GM19467 (cell line): ENCODE results near the gene DHFR2.
"Not testable (repeated sequence)": the region's sequence is repeated elsewhere in the genome, so short reads cannot be mapped to it uniquely, and the experiment has no call there.

ENCODE experiments used
- ATAC-seq: cut with Tn5 transposase; IDR thresholded peaks from one replicate; pipeline ENCODE4 v1.9.1; 2021; ENCODE audit warnings: mild to moderate bottlenecking, moderate library complexity; ENCODE audit not compliant: unreplicated experiment

The DHFR2 gene

DNA sequence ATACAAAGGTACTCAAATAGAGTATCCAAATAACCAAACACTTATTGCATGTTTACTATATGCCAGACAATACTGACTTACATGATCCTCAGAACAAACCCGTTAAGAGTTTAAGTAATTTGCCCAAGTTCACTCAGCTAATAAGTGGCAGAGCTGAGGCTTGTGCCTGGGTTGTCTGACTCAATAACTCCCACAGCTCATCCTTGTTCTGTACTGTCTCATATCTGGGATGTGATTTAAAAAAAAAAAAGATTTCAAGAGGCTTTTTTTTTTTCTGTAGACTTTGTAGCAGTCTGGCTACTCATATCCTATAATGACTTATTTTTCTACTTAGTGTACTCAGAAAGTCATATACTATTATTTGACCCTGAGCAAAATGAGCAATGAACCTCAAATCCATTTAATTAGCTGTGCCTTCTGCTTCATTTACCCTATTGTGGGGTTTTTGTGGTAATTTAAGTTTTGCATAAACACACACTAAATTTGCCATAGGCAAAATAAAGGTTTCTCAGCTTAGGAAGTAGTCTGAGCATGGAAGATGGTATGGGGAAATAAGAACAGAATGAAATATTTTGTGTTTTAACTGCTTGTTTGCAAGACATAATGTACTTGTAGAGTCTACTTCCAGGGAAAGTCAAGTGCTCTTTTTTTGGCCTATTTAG is 3.2 kb upstream of the DHFR2 start:
- ATAC-seq: no peak

DNA sequence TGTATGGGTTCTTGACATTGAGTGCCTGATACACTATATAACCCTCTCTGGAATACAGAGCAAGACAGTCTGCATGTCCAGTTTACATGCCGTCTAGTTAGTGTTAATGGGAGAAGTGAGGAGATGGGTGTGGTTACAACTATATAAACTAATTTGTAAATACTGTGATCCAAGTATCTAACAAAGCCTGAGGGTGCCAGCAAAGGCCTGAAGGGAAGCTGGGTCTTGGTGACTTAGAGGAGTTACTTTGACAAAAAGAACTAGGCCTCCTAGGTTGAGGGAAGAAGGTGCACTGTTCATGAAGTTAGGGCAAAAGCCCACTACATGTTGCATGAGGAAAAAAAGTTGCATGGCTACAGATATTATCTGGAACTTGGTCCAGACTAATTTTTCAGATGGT is 2.4 kb upstream of the DHFR2 start:
- ATAC-seq: no peak

DNA sequence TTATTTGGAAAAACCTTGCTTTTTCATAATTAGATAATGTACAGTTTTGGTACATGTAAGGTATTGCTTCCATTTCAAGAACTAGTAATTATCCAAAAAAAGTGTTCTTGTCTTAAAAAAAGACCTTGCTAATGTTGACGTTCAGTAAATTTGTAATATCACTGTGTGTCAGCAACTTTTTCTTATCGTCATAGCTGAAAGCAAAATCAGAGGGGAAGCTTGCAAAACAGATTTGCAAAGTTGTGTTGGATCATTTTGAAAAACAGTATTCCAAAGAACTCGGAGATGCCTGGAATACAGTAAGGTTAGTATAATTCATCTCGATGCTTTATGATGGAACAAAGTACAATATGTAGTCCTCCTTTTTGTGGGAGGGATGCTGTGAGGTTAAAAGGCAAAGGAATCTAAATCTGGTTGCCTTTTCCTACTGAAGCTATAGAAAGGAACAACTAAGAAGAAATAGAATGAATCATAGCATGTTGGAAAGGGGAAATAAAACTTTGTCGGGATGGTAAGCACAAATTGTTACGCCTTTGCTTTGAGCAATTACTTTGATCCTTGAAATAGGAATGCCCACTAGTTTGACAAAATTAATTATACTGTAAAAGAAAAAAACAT is 1.6 kb upstream of the DHFR2 start:
- no peak for ATAC-seq

DNA sequence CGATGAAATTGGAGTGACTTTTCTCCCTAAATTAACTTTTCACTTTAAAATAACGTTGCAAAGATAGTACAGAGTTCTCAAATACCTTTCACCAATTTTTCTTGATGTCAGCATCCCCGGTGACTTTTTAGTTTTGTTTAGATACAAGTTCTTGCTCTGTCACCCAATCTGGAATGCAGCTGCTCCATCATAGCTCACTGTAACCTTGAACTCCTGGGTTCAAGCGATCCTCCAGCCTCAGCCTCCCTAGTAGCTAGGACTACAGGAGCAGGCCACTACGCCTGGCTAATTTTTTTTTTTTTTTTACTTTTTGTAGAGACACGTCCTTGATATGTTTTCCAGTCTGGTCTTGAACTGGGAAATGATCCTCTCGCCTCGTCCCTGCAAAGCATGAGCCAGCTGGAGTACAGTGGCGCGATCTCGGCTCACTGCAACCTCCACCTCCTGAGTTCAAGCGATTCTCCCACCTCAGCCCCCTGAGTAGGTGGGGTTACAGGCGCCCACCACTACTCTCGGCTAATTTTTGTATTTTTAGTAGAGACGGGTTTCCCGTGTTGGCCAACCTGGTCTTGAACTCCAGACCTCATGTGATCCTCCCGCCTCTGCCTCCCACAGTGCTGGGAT is 892 bp upstream of the DHFR2 start:
- ATAC-seq: no peak

DNA sequence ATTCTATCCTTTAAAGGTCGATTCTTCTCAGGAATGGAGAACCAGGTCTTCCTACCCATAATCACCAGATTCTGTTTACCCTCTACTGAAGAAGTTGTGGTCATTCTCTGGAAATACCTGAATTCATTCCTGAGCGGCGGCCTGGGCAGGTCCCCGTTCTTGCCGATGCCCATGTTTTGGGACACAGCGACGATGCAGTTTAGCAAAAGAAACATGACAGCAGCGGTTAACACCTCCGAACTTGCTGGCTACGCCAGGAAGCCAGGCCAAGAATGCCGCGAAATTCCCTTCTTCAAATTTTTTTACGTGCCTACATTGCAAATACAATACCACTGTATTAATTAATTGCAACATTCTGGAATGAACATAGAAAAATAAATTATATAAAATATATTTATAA is 1.4 kb downstream of the DHFR2 start:
- no peak for ATAC-seq

DNA sequence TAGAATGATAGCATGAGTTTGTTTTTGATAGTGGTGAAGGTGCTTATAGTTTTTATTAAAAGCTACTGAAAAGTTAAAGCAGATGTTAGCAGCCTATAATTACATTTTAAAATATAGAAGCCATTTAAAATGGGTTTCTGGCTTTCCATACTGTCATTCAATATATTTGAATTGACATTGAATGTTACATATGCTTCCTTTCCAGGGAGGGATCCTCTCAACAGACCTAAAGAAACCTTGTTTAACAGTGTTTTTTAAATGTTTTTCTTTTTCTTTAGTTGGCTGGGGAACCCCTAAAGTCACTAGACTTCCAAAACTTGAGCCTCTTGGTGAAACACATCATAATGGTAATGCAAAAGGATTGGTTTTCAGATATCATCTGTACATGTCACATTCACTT is 12.2 kb downstream of the DHFR2 start:
- no peak for ATAC-seq

DNA sequence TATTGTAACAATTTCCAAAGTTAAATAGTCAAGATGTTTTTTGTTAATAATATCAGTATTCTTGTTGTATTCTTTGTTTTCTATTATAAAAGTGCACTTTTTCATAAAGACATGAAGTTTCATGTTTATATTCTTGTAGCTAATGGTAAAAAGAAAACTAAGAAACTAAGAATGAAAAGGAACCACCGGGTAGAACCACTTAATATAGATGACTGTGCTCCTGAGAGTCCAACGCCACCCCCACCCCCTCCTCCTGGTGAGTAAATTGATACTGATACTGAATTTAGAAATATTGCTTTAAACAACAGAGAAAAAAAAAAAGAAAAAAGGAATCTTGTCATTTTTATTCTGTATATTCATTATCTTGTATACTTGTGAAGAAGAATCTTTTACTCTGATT is 13.4 kb downstream of the DHFR2 start:
- no peak for ATAC-seq

DNA sequence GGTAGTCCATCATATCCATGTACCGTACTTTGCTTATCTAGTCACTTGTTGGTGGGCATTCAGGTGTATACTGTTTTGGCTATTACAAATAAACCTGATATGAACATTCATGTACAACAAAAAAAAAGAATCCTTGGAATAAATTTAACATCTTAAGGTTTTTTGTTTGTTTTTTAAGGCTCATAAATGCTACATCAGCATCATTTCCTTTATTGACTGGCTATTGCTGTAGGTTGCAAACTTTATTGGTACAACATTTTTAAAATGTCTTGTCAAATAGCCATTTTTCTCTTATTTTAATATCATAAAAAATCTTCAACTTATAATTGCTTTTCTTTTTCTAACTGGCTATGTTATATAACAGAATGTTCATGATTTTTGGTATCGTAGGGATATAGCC is 16.2 kb downstream of the DHFR2 start:
- no peak for ATAC-seq

DNA sequence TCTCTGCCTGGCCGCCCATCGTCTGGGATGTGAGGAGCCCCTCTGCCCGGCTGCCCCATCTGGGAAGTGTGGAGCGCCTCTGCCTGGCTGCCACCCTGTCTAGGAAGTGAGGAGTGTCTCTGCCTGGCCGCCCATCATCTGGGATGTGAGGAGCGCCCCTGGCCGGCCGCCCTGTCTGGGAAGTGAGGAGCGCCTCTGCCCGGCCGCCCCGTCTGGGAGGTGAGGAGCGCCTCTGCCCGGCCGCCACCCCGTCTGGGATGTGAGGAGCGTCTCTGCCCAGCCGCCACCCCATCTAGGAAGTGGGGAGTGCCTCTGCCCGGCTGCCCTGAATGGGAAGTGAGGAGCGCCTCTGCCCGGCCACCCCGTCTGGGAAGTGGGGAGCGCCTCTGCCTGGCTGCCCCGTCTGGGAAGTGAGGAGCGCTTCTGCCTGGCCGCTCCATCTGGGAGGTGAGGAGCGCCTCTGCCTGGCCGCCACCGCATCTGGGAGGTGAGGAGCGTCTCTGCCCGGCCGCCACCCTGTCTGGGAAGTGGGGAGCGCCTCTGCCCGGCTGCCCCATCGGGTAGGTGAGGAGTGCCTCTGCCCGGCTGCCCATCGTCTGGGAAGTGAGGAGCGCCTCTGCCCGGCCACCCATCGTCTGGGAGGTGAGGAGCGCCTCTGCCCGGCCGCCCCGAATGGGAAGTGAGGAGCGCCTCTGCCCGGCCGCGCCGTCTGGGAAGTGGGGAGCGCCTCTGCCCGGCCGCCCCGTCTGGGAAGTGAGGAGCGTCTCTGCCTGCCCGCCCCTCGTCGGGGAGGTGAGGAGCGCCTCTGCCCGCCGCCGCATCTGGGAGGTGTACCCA is 18.4 kb downstream of the DHFR2 start:
- ATAC-seq: not testable (repeated sequence)

DNA sequence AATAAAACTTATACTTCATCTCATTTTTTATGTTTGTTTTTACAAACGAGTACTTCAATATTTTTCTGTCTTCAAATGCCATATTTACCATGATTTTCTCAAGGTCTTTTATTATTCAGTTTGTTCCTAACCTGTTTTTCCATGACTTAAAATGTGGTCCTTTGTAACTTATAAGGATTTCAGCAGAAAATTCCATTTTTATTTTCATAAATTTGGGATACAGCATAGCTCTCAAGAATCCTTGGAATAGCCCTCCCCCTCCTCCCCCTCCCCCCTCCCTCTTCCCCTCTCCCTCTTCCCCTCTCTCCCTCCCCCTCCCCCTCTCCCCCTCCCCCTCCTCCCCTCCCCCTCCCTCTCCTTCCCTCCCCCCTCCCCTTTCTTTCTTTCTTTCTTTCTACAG is 19.4 kb downstream of the DHFR2 start:
- ATAC-seq: no peak

DNA sequence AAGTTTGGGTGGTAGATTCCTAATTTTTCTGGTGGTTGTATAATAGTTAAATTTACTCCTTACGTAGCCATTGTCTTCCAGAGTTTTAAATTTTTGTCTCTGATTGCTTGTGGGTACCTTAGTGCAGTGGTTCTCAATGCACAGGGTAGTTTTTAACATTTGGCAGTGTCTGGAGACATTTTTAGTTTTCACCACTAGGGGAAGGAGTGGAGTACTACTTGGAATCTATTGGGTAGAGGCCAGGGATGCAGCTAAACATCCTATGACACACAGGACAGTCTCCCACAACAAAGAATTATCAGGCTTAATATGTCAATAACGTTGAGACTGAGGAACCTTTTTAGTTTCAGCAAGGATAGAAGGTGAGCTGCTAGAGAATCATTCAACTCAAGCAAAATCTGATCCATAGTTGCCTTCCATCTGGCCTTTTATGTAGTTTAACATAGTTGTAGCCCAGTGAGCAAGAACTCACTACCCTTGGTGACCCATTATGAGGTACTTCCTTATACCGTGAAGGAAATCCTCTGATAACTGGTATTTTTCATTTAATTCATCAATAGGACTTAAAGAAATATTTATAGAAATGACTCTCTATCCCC is 25.7 kb downstream of the DHFR2 start:
- ATAC-seq: no peak

DNA sequence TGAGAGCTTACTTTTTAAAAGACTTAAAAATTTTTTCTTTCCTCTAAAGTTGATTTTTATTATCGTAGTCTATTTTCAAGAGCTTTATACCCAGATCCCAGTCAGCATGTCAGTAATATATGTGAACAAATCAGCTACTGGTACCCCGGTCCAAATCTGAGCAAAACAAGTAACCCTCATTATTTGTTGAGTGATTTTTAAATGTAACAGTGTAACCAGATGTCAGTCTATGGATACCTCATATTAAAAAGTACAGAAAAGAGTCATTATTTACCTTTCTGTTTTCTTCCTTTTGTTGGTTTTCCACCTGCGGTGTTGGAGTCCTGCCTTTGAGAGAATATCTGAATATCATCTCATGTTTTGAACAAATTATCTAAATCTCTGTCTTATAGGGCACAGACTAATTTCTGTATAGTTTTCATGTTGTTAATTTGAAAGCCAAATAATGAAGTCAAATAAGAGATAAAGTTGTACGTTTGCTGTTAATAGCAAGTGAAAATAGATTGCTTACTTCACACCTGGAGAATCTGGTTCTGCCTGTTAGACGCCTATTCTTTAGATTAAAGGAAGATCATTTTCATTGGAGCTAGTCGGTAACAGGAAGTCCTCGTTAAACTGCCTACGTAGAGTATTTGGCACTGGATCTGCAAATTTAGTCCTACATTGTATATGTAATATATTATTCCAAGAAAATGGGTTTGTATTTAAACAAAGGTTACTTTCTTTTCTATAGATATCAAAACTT is 34.5 kb downstream of the DHFR2 start, which contains the start of gene STX19:
Gene STX19 (minus strand): TSS at position 505 of the 745 bp plus-strand sequence. CDS start 13,328 bp downstream, outside the sequence.
- no peak for ATAC-seq

DNA sequence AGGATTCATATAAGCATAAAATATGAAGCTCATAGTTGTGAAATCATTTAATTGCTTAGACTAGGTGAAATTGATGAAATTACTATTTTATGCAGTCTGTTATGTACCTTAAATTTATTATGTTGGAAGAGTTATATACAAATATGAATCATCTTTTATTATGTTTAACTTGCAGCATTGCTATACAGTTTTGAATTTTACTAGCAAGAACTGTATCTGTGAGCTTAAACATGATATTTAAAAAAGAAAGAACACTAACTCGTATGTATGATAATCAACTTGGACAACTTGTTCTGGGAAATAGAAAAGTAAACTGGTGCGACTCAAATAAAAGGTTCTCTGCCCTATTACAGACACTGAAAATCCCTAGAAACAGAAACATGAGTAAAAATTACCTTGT is 36.1 kb downstream of the DHFR2 start:
- ATAC-seq: no peak

DNA sequence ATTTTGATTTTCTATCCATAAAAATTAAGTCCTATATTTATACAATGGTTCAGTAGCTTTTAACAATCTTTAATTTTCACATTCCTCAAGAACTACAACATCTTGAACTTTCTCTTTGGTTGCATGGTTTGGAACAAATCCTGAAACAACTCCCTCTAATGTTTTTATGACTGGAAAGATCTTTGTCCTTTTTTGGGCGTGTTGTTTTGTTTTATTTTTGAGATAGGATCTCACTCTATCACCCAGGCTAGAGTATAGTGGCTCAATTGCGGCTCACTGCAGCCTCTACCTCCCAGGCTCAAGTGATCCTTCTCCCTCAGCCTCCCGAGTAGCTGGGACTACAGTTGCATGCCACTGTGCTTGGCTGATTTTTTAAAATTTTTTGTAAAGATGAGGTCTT is 38.3 kb downstream of the DHFR2 start:
- ATAC-seq: no peak

DNA sequence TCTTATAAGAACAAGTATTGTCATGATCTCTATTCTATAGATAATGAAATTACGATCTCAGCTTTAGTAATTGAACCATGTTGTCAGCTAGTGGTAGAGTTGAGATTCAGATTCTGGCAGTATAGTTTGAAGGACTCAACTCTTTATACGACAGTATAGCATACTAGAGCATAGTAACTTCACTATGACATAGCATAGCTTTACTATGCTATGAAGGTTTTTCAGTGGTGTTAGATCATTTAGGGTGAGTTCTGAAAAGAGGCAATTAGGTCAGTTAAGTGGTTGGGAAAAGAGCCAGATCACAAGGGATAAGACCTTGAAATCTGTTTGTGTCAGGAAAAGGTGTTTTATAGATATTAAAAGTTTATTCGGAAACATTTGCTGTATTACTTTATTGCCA is 42.4 kb downstream of the DHFR2 start:
- ATAC-seq: no peak

DNA sequence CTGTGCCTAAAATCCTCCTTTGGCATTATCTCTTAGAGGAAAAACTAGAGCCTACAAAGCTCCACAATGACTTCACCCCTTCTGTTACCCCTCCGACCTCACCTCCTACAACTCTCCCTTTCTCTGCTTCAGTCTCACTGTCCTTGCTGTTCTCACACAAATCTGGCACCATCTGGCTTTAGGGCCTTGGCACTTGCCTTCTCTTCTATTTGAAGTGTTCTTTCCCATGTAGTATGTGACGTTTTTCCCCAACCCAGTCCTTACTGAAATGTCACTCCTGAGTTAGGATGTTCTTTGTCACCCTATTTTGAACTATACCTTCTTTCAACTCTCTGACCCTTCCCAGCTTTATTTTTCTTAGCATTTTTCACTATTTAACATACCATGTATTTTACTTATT is 43.1 kb downstream of the DHFR2 start:
- ATAC-seq: no peak

DNA sequence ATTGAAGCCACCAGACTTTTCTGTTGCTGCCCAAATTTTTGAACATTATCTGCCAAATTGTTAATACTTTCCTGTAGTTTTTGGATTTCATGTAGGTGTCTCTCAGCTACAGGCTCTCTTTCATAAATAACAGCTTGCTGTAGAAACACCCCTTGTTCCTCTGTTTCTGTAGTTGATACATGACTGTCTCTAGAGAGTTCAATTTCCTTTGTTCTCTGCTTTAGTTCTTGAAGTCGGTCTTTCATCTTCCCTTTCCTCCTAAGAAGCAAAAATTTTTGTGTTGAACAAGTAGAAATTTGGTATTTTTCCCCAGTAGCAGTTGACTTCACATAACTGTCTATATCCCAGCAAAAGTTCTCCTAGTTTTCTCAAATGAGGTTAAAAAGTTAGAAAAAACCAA is 47.7 kb downstream of the DHFR2 start:
- no peak for ATAC-seq

DNA sequence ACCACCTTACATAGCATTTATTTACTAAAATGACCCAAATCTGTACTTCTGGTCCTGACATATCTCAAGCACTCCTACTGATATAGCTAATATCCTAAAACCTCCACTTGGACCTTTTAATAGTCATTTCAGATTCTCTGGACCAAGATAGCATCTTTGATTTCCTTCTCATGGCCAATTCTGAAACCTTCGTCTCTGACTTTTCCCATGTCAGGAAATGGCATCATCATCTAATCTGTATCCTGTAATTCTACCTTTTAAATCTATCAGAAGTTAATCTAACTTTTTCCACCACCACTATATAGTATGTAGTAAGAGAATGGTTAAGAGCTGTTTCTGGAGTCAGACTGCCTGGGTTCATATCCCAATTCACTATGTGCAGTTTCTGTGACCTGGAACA is 50.5 kb downstream of the DHFR2 start:
- no peak for ATAC-seq

DNA sequence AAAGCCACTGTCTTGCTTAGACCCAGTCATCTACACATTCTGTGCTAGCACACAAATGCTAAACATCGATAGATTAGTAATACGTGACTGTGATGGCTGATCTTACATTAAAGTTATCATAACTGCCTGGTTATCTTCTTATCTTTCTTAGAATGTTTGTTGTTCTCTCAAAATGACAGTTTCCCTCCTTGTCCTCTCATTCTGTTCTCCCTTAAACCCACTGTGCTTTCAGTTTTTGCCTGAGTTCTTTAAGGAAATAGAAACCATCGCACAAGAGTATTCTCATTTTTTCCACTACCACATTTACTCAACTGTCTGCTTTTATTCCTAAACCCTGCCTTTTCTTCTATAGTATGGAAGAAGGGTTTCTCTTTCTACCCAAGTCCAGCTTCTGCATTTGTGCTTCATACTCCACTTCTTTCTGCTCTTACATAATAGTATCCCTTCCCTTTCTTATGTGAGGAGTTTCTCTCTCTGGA is 51.4 kb downstream of the DHFR2 start:
- no peak for ATAC-seq

DNA sequence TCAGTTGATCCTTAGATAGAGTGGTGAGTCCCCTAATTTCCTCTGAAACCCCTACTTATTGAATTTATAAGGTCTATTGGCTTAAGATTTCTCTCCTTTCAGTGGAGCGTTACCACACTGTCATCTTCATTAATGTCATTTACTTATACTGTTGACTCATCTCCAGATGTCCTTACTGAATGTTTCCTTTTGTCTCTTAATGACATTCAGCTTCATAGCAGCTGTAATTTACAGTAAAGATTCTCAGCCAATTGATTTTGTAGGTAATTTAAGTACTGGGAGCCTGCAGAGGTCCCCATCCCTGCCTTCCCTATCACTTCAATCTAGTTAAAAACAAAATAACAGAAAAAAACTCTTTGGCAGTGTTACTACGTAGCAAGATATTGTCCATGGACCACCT is 53.1 kb downstream of the DHFR2 start:
- ATAC-seq: no peak
